Loucy (cell line): ENCODE data around the gene BRAF.

Experiments used
- CTCF ChIP-seq: fragments of 200-600 bp; sonication (generic); conservative IDR thresholded peaks from 2 replicates; pipeline ENCODE4 v1.5.1; 2014; ENCODE audit warnings: mild to moderate bottlenecking, antibody characterized with exemption, low read length
- EZH2phosphoT487 ChIP-seq: fragments of 200-600 bp; IDR thresholded peaks from 2 replicates; pipeline ENCODE4 v1.6.1; 2018; ENCODE audit warnings: antibody characterized with exemption, mild to moderate bottlenecking, moderate library complexity, borderline replicate concordance

- TF ChIP-seq CTCF (no peak), EZH2phosphoT487 (no peak)
Observed at GRCh38 chr7:140722254-140722653, 202.5 kb downstream of the BRAF start.
